ENCODE results near the gene ATG2A. TPM values are rescaled to one million over a fixed set of nuclear protein-coding genes. Genes with fewer than 3 reads are reported as not detected.
A peak's percentile ranks its signal among the peaks of the same experiment; 100 is the strongest.

The ATG2A gene
- total RNA-seq, 1 donor from 2014 or later, result 21.4 TPM

DNA sequence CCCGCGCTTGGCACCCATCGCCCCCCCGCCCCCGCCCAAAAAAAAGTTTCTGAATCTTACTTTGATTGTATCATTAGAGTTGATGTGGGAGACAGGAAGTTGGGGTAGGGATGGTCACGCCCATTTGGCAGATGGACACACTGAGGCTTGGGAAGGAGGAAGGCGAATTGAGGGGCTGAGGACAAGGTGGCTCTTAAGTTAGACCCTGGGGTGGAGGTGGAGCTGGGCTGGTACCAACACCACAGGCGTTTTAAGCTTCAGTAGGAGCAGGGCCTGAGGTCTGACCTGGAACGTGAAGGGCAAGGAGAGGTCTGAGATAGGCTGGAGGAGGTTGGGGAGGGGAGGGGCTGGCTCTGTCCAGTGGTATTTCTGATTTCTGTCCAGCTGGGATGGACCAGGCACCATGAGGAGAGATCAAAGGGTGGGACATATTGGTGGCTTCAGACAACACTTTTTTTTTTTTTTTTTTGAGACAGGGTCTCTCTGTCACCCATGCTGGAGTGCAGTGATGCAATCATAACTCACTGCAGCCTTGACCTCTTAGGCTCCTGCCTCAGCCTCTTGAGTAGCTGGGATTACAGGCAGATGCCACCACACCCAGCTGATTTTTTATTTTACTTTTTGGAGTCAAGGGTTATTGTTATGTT, 71.8 kb downstream of the ATG2A start:
- peak overlapping the region; percentile 88 for H3K27ac Mint-ChIP-seq (ENCODE audit: unreplicated experiment)
- peaks cover 2% of the 10 kb centered on the region for H3K27me3 Mint-ChIP-seq (ENCODE audit: low read depth, unreplicated experiment)
- no peak overlapping the region for H3K27ac ChIP-seq (ENCODE audit: low read depth, low read length)
- no peaks in the 10 kb centered on the region for H3K9me3 ChIP-seq (ENCODE audit: insufficient read depth, low read depth, low read length)
- H3K27me3 ChIP-seq (ENCODE audit: insufficient read depth, low read length), result no peaks in the 10 kb centered on the region
- peaks cover 5% of the 10 kb centered on the region for H3K4me1 ChIP-seq (ENCODE audit: insufficient read depth, low read length)
- peaks cover 5% of the 10 kb centered on the region for H3K4me1 Mint-ChIP-seq (ENCODE audit: low read depth, unreplicated experiment)
- no peak overlapping the region for H2AFZ ChIP-seq (ENCODE audit: low read depth, low read length)
- FAIRE-seq (no peak), DNase-seq (ENCODE audit: low read depth) (no peak)
- H3K36me3 ChIP-seq (ENCODE audit: insufficient read depth, low read length), result no peaks in the 10 kb centered on the region
- no peaks in the 10 kb centered on the region for H3K9me3 Mint-ChIP-seq (ENCODE audit: unreplicated experiment)
- no peaks in the 10 kb centered on the region for H3K79me2 ChIP-seq (ENCODE audit: insufficient read depth, low read length)
- H4K20me1 ChIP-seq (ENCODE audit: insufficient read depth, low read length), result no peaks in the 10 kb centered on the region
- H3K4me2 ChIP-seq (ENCODE audit: low read length), result peak overlapping the region; percentile 57
- no peak overlapping the region for H3K4me3 ChIP-seq (ENCODE audit: insufficient read depth, low read depth, low read length)
- peak overlapping the region; percentile 77 for H3K4me3 Mint-ChIP-seq (ENCODE audit: unreplicated experiment)
- H3K9ac ChIP-seq (ENCODE audit: low read length), result no peak overlapping the region
- TF ChIP-seq EZH2 (IDR thresholded peaks at IDR 0.05; ENCODE audit: insufficient read depth, low read length), result no peak
- TF ChIP-seq, protein P1, sequence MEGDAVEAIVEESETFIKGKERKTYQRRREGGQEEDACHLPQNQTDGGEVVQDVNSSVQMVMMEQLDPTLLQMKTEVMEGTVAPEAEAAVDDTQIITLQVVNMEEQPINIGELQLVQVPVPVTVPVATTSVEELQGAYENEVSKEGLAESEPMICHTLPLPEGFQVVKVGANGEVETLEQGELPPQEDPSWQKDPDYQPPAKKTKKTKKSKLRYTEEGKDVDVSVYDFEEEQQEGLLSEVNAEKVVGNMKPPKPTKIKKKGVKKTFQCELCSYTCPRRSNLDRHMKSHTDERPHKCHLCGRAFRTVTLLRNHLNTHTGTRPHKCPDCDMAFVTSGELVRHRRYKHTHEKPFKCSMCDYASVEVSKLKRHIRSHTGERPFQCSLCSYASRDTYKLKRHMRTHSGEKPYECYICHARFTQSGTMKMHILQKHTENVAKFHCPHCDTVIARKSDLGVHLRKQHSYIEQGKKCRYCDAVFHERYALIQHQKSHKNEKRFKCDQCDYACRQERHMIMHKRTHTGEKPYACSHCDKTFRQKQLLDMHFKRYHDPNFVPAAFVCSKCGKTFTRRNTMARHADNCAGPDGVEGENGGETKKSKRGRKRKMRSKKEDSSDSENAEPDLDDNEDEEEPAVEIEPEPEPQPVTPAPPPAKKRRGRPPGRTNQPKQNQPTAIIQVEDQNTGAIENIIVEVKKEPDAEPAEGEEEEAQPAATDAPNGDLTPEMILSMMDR (IDR thresholded peaks at IDR 0.05; ENCODE audit: insufficient read depth, low read depth, low read length), result no peak
- no peaks in the 10 kb centered on the region for H3K36me3 Mint-ChIP-seq (ENCODE audit: low read depth, unreplicated experiment)

Small RNAs within 50 kb of the gene (microRNA-seq; reads per million reads assigned to microRNA genes)
- gene MIR6749 (not detected), gene MIR6750 (2.7 reads per million, percentile 3 among the genes with 10 or more reads in this experiment)

Other genes with a start within 250 kb of the ATG2A start
- 0.14 and 0.17 TPM in 2 replicates for gene NRXN2, start 194.0 kb downstream of the ATG2A start, total RNA-seq
- gene RASGRP2, start 173.1 kb downstream of the ATG2A start, total RNA-seq, result 3.9 and 5.4 TPM in 2 replicates
- 0.68 and 1.0 TPM in 2 replicates for gene PYGM, start 157.2 kb downstream of the ATG2A start, total RNA-seq
- 210 and 215 TPM in 2 replicates for gene SF1, start 138.7 kb downstream of the ATG2A start, total RNA-seq
- gene MAP4K2, start 114.0 kb downstream of the ATG2A start, total RNA-seq, result 11.2 and 12.3 TPM in 2 replicates
- 26.0 and 27.5 TPM in 2 replicates for gene MEN1, start 106.7 kb downstream of the ATG2A start, total RNA-seq
- 2.0 and 4.6 TPM in 2 replicates for gene CDC42BPG, start 72.6 kb downstream of the ATG2A start, total RNA-seq
- gene EHD1, start 38.6 kb downstream of the ATG2A start, total RNA-seq, result 182 and 201 TPM in 2 replicates
- 22.5 and 24.1 TPM in 2 replicates for gene PPP2R5B, start 7.5 kb upstream of the ATG2A start, total RNA-seq
- gene GPHA2, start 18.7 kb upstream of the ATG2A start, total RNA-seq, result not detected in 2 replicates
- not detected in 2 replicates for gene MAJIN, start 54.9 kb upstream of the ATG2A start, total RNA-seq
- 4.5 and 5.0 TPM in 2 replicates for gene BATF2, start 79.8 kb upstream of the ATG2A start, total RNA-seq
- 41.7 and 47.6 TPM in 2 replicates for gene ARL2, start 97.0 kb upstream of the ATG2A start, total RNA-seq
- gene SNX15, start 110.2 kb upstream of the ATG2A start, total RNA-seq, result 15.4 and 18.5 TPM in 2 replicates
- 13.8 and 14.6 TPM in 2 replicates for gene SAC3D1, start 124.0 kb upstream of the ATG2A start, total RNA-seq
- gene NAALADL1, start 141.3 kb upstream of the ATG2A start, total RNA-seq, result not detected in 2 replicates
- gene CDCA5, start 166.8 kb upstream of the ATG2A start, total RNA-seq, result 6.0 and 6.3 TPM in 2 replicates
- gene ZFPL1, start 167.0 kb upstream of the ATG2A start, total RNA-seq, result 37.9 and 46.3 TPM in 2 replicates
- gene VPS51, start 179.0 kb upstream of the ATG2A start, total RNA-seq, result 40.0 and 41.4 TPM in 2 replicates
- 18.0 and 23.9 TPM in 2 replicates for gene TM7SF2, start 194.7 kb upstream of the ATG2A start, total RNA-seq
- 8.1 and 10.0 TPM in 2 replicates for gene ZNHIT2, start 200.5 kb upstream of the ATG2A start, total RNA-seq
- gene FAU, start 204.9 kb upstream of the ATG2A start, total RNA-seq, result 670 and 694 TPM in 2 replicates
- 42.6 and 45.1 TPM in 2 replicates for gene MRPL49, start 205.1 kb upstream of the ATG2A start, total RNA-seq
- 43.0 and 49.9 TPM in 2 replicates for gene SYVN1, start 217.3 kb upstream of the ATG2A start, total RNA-seq

All from astrocyte (in vitro differentiated cells and primary cell).